GM19397 (cell line): ENCODE data around the gene FOXL1.

ENCODE experiments used
- ATAC-seq: cut with Tn5 transposase; IDR thresholded peaks from one replicate; pipeline ENCODE4 v1.9.1; 2021; ENCODE audit warnings: mild to moderate bottlenecking, moderate library complexity; ENCODE audit not compliant: unreplicated experiment

The FOXL1 gene

DNA sequence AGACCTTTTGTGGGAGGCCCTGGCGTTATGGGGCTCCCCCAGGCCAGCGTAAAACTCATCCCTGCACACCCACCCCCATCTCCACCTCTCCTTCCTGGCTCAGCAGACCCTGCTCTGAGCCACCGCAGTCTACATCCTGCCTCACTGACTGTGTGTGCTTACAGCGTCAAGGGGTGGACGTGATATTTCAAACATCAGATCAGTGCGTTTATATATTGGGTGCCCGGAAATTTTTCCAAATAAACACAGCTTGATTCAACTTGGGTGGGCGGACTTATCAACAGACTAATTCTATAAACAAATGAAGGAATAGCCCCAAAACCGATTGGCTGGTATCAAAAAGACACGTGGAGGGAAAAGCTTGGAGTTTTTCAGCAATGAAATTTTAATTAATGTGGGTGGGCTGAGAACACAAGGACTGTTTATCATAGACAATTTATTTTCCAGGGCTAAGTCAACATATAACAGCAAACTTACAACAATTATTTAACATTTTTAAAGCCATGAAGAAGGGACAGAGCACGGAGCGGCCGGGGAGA is at the start of gene FOXL1:
FOXL1 (plus strand) TSS at position 489 of the 539 bp plus-strand sequence. CDS start 175 bp downstream, outside the sequence.
- no peak for ATAC-seq

DNA sequence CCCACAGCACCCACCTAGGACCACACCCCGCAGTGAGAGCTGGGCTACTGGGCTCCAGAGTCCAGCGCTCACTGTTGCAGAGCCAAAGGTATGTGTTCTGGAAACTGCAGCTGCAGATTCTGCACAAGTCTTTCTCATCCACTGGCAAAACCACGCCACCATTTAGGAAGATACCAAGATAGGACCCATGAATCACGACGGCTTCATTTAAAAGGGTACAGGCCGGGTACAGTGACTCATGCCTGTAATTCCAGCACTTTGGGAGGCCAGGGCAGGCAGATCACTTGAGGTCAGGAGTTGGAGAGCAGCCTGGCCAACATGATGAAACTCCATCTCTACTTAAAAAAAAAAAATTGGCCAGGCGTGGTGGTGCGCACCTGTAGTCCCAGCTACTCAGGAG is 49.2 kb upstream of the FOXL1 start:
- no peak for ATAC-seq

DNA sequence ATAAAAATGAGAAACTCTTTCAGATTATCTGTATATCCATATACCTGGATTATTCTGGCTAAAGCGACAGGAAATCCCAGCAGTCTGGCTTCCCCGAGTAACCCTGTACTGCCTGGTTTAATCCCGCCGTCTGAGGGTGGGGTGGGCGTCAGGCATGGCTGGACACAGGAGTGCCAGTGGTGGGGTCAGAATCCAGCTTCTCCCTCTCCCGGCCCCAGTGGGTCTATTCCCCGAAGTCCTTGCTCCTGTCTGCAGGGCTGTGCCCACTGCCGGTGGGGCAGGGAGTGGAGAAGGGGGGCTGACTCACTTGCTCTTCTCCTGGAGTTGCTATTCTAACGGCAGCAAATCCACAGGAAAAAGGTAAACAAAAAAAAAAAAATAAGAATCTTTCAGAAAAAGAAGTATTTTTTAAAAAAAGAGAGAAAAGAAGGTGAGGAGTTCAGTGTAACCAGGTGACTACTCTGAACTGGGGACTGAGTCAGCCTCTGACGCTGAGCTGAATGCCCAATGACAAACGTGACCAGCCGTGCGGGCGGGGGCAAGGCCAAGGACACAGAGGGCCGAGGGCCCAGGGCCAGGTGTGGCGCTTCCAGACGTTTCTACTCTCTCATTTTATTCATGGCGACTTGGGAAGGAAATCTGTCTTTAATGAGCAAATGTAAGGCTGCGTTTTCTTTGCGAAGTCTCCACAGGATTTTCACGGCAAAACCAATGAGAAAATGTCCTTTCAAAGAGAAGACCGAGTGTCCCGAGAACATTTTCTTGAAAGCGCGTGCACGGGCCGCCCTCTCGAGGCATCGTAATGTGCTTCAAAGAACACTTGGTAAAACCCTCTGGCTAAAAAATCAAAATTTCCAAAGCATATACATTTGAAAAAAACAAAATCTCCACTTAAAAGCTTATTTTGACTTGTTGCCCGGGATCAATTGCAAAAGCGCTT is 47.8 kb upstream of the FOXL1 start:
- no peak for ATAC-seq

DNA sequence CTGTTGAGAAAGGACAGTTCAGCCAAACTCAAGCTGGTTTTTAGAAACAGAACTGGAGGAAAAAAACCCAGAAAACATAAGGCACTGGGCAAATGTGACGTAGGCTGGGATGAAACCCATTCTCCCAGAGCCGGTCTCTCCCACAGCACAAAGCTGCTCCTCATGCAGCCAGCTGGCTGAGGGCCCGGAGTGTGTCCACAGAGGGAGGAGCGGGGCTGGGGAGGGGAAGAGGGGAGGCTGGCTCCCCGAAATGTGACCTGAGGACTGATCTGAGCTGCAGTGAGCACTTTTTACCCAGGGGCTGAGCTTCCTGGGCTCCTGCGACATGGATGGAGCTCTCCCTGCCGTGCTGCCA is 47.2 kb upstream of the FOXL1 start:
- no peak for ATAC-seq

DNA sequence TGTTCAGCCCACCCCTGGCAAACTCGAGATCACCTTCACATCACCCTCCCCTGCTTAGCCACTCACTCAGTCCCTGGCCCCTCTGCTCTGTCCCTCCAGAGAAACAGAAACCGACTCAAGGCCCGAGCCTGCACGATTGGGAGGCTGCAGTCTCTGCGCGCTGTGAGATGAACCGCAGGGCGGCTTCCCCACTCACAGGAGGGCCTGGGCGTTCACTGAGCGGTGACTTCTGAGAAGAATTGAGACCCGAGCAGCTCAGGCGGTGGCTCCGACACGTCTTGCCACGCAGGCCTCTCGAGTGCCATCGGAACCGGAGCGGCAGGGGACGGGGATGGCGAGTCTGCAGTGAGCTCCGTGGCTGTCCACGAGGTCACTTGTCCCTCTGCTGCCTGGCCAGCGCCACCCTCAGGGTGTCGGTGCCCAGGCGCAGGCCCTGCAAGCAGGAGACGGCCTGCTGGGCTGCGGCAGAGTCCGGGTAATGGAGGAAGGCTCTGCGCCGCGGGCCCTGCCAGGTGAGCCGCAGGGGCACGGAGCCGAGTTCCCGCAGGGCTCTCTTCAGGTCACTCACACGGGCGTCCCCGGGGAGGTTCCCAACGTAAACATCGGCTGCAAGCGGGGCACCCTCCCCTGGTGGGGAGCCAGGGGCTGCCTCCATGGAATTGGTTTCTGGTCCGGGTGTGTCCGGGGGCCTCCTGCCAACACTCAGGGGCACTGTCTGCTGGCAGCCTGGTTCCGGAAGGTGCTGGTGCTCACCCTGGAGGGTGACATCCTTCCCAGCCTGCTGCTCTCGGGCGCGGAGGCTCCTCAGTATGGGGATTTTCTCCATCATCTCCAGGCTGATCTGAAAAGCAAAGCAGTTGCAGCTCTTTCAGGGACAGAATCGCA is 46.5 kb upstream of the FOXL1 start:
- no peak for ATAC-seq

DNA sequence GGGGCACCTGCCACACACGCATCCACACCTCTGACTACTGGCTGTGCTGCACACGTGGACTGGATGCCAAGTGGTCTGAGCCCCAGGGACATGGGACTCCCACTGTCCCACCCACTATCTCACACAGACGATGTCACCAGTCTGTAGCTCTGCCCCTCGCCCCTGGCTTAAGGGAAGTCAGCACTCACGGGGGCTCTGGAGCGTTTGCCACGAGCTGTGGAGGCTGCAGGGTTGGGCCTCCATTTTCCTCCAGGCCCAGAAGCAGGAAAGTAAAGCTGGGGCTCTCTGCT is 45.9 kb upstream of the FOXL1 start:
- no peak for ATAC-seq

DNA sequence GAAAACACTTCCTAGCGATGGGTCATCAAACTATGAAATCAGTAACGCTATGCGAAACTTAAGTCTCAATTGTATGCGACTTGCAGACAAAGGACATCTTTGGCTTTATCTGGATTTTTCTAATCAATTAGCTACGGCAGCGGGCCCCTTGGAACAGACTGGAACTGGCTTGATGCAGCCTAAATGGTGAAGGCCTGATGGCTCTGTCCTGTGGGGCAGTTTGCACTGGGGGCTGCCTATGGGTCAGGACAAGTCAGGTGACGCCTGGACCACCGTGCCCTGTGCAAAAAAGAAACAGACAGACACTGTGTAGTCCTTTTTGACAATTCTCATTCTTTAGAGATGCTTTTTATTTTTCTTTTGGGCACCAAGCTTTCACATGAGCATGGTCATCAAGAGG is 45.3 kb upstream of the FOXL1 start:
- ATAC-seq = no peak

DNA sequence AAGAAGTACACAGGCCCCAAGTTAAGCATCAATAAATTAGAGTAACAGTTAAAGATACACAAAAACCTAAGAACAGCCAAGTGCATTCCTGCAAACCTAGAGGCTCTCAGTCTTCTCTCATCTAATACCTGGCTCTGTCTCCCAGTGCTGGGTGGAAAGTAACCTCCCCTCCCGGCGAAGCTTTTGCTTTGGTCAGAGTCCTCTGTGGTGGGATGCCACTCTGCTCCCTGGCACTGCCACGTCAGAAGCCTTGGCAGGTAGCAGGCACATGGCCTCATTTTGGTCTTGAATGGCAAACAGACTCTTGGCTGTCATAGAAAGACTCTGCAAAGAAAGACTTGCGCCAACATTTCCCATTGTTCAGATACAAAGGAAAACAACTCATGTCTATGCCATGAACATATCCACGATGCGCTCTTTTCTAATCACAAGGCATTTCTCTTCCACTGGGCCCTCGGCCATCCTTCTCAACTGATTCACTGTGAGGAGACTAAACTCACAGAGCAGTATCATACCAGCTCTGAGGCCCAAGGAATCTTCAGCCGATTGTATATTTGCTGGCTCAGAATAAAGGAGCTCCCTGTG is 44.5 kb upstream of the FOXL1 start:
- ATAC-seq = no peak

DNA sequence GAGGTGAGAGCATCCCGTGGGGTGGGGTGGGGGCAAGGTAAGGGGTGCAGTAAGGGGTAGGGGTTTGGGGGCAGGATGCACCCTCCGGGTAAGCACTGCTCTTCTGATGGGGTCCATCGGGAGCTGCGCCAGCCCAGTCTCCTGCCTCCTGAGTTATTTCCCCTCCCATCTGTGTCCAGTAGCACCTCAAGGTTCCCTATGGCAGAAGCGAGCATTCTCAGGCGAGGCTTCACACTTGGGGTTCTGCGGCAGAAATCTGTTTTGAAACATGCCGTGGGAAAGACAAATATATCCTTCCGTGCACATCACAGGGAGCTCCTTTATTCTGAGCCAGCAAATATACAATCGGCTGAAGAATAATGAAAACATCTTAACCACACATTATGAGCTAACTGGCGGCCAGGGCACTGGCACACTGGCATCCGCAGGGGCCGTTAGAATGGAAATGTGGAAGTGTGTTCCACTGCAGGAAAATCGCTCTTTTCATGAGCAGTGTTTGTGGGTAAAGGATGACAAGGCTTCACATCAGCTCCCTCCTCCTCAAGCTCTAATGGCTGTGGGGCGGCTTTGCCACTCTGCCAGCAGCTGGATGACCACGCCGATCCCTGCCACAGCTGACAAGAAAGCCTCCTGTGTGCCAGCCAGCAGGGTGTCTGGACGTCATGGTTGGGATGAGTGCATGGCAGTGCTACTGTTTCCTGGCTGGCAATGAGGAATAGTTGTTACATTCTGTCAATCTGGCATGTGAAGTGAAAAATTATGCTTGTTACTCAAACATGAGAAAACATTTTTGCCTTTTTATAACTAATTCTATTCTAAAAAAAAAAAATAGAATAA is 43.4 kb upstream of the FOXL1 start:
- ATAC-seq = no peak

DNA sequence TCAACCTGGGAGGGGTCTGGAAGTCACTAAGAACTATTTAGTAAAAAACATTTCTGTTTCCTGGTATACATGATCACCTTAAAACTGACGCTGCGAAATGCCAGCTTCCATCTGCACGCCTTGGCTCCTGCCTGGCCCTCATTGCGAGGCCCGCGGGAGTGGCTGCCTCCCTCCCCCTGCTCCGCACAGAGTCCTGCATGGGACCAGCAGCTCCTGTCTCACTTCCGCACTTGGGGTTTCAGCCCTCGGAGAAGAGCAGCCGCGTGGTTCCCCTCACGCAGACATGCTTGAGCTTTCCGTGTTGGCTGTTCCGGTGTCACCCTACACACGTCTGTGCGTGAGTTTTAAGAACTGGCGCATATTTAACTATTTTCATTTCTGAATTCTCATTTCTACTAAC is 41.7 kb upstream of the FOXL1 start:
- ATAC-seq = no peak

DNA sequence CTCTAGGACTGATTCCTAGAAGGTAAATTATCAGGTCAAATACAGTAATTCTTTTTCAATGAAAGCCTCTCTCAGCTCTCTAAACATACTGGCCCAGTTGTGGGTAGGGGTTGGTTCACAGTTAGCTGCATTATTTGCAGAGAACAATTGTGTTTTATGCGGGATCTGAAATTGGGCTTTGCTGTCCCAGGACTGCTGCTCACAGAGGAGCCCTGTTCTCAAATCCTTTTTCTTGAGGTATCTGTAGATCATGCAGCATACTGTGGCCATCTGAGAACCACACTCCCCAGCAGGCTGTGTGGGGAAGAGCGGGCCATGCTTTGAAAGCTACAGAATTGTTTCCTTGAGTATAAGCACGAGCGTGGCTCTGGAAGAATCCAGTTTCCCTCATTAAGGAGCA is 40.9 kb upstream of the FOXL1 start:
- ATAC-seq = no peak

DNA sequence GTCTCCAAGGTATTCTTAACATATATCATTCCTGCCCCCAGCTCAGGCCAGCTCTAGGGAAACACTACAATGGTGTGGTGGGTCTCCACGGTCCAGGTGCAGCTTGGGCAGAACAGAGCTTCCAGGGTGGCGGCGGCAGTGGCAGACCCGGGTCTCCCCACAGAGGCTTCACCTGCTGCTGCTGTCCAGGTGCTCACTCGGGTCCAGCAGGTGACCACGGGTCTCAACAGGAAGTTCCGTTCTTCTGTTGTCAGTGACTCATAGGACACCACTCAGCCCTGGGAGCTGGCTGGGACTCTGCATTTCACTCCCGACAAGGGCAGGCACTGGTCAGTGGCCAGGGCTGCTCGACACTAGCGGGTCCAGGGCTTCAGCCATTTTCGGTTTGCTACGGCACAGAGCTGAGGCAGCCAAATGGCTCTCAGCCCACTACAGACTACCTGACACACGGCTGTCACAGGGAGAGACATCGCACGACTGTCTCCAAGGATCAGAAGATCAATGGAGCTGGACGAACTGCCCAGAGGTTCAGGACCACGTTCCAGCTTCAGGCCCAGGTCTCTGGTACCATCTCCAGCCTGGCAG is 40.1 kb upstream of the FOXL1 start:
- no peak for ATAC-seq

DNA sequence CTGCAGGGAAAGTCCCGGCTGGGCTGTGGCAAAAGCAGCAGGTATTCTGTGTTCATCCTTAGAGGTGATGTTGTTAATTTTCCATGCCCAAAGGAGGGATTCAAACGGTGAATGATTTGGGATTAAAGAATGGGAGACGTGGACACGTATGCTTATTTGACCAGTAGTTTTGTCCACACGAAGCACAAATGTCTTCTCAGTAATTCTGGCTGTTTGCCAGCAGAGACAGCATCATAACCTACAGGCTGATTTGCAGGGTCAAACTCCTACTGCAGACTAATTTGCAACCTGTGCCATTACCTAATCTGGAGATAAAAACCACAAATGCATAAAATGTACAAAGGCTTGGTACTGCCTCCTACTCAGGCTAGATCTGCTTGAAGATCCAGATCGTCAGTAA is 37.5 kb upstream of the FOXL1 start:
- no peak for ATAC-seq

DNA sequence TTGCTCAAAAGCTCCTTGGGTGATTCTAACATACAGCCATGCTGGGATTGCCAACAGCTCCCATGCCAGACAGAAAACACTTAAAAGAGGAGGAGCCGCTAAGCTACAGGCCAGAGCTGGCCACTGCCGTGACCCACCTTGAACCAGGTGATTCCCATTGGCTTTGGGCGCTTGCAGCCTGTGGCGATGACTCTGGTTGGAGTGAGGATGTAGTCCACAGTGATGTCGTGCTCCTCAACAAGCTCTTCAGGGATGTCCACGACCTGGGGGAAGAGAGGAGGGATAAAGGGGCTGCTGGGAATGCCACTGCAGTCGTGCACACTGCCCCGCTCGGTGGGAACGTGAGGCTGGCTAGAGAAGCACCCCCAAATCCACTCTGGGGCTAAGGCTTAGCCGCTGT is 36.8 kb upstream of the FOXL1 start:
- ATAC-seq = no peak

DNA sequence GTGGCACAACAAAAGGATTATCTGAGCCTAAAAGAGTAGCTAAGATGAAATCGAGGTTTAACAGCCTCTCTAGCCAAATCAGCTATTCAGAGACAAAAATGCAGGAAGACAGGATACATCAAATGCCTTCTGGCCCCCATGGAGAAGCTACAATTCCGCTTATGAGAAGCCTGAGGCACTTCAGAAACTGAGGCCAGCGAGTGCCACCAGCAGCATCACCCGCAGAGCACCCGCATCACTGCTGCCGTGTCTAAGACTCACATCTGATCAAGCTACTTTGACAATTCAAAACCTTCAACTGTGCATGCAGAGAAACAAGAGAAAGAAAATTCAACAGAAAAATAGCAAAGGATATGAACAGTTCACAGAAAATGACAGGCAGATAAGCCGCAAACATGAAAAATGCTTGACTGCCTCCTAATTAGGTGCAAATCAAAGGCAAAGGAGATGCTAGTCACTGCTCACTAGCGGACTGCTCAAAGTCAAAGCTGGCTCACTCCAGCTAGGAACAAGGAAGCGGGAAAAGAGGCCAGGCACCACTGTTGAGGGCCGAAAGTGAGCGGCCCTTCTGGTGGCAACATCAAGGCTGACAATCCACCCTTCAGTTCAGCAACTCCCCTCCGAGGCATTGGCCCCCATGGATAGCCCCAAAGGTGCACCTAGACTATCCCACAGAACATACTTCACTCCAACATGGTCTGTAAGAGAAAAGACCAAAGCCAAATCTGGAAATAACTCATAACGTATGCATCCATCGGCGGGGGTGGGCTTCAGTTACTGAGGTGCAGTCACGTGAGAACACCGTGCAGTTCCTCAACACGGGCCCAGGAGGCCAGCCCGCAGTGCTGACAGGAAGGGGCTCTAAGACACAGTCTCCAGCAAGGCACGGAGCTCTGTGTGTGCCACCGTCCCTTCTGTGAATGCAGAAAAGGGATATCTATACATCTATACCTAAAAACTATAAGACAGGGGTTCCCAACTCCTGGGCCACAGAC is 35.3 kb upstream of the FOXL1 start:
- no peak for ATAC-seq

DNA sequence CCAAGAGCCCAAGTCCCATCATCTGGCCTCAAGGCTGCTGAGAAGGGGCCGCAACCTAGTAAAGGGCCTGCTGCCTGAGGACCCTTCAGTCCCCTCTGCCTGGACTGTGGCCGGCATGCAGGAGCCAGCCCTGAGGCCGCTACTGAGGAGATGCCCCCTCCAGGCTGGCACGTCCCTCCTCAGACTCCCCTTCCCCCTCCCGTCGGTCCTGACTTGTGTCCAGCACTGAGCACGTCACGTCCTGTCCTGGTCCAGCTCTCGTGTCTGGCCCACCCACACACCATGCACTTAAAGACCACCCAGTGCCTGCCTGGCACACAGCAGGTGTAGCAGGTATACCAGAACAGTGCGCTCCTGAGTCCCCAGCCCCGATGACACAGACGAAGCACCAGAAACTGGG is 32.9 kb upstream of the FOXL1 start:
- ATAC-seq = no peak

DNA sequence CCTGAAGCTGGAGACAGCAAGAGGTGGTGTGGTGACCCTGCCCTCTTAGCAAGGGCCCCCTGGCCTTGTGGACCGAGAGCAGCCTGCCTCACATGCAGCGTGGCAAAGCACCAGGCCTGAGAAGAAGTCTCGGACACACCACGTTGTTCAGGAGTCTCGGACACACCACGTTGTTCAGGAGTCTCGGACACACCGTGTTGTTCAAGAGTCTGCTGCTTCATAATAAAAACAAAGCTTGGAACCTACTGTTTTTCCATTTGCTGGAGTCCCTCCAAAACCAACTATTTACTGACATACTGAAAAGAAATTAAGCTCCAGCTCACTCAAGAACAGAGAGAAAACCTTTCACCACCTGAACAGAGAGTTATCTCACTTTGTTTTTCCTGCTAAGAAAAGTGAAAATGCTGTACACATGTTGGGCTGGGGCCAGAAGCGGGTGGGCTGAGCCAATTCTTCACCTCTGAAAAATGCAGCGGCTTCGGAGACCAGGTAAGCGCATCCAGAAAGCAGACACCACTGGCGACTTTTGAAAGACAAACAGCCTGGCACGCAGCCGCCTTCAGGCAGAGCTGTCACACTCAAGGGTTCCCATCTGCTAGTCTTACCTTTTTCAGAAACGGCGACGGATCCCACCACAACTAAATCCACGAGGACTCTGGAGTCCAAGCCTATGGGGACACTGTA is 32.3 kb upstream of the FOXL1 start:
- no peak for ATAC-seq

DNA sequence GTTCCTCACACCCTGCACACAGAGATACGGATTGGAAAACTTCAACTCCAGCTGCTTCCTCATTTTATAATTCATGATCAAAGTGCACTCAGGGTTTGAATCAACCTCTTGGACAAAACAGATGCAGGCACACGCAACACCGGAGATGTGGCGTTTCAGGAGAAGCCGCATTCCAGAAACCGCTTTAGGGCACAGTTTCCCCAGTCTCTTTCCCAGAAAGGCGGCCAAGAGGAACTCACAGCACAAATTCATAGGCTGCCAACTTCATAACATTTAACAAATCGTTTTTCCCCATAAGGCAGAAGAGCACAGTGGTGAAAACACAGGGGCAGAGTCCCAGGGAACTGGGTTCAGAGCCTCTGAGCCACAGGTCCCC is 31.7 kb upstream of the FOXL1 start:
- ATAC-seq = no peak

DNA sequence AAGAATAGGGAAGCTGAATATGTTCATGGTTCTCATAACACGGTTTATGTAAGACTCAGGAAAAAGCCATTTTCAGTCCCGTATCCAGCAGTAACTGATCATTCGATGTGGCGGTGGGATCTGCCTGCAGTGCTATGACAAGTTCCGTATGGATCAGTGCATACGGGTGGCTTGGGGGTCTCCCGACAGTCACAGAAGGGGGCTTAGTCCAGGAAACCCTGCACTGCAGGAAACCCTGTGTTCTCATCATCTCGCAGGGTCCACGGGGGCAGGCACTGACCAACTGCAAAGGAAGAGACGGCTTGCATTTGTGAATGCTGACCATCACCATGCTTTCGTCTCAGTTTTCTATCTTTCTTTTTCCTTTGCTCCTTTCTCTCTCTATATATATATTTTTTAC is 31.1 kb upstream of the FOXL1 start:
- ATAC-seq = no peak
